Upper lobe of left lung (tissue), 4 donors: Measurements from ENCODE around the gene IL36RN.

Source experiments
- POLR2A ChIP-seq, 4 donors: fragments of 450-650 bp; IDR thresholded peaks; one replicate each; pipeline ENCODE4 v1.5.1; 2016 to 2017; ENCODE audit warnings: antibody characterized with exemption in 4 of 4, mild to moderate bottlenecking in 2 of 4
- POLR2AphosphoS5 ChIP-seq, 2 donors: sonication (generic); formaldehyde crosslinking; IDR thresholded peaks; one replicate each; pipeline ENCODE4 v1.5.1; 2017; ENCODE audit warnings: antibody characterized with exemption in 2 of 2
- TF ChIP-seq, protein P1 (sequence below), 6 experiments: fragments of 450-650 bp in 4 of 6; fragments of 200-600 bp in 2 of 6; sonication (generic) in 2 of 6; IDR thresholded peaks; one replicate each; pipeline ENCODE4 v1.5.1; 2016 to 2019; ENCODE audit warnings: antibody characterized with exemption in 6 of 6

GRCh38 chr2:113112441-113112840 is 53.4 kb downstream of the IL36RN start:
- TF ChIP-seq, protein P1, sequence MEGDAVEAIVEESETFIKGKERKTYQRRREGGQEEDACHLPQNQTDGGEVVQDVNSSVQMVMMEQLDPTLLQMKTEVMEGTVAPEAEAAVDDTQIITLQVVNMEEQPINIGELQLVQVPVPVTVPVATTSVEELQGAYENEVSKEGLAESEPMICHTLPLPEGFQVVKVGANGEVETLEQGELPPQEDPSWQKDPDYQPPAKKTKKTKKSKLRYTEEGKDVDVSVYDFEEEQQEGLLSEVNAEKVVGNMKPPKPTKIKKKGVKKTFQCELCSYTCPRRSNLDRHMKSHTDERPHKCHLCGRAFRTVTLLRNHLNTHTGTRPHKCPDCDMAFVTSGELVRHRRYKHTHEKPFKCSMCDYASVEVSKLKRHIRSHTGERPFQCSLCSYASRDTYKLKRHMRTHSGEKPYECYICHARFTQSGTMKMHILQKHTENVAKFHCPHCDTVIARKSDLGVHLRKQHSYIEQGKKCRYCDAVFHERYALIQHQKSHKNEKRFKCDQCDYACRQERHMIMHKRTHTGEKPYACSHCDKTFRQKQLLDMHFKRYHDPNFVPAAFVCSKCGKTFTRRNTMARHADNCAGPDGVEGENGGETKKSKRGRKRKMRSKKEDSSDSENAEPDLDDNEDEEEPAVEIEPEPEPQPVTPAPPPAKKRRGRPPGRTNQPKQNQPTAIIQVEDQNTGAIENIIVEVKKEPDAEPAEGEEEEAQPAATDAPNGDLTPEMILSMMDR (IDR thresholded peaks at IDR 0.05): no peak
- TF ChIP-seq POLR2AphosphoS5 (IDR thresholded peaks at IDR 0.05) (no peak), POLR2A (IDR thresholded peaks at IDR 0.05) (no peak)
